HL-60 (cell line): ENCODE data around the gene SCUBE2.

Source experiments
- CTCF ChIP-seq: IDR thresholded peaks from one replicate; pipeline ENCODE4 v1.5.1; 2011; ENCODE audit warnings: low read length, control low read depth, inconsistent platforms; ENCODE audit not compliant: insufficient read depth
- POLR2AphosphoS5 ChIP-seq: IDR thresholded peaks from 2 replicates; pipeline ENCODE4 v1.6.1; 2012; ENCODE audit warnings: low read depth
- SPI1 ChIP-seq: IDR thresholded peaks from 2 replicates; pipeline ENCODE4 v1.6.1; 2012; ENCODE audit warnings: low read depth, mild to moderate bottlenecking, borderline replicate concordance
- TF ChIP-seq, protein P1 (sequence below): IDR thresholded peaks from 2 replicates; pipeline ENCODE4 v1.6.1; 2012; ENCODE audit warnings: low read depth; ENCODE audit not compliant: insufficient replicate concordance

DNA sequence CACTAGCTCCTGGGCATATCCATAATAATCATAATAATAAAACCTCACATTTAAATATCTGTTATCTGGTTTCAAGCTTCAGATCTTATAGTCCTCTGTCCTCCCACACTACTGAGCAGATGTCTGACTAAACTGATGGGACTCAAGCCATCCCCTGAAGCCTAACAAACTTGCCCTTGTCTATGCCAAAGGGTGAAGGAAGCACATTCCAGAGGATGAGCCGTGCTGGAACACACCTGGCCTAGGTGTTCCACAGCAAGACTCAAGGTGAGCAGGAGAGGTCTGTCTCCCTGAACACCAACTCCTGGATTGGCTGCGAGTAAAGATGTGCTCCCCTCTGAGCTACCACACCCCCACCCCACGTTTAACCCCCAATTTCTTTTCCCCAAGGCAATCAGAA is 14.7 kb downstream of the SCUBE2 start:
- TF ChIP-seq CTCF: no peak
- no peak for TF ChIP-seq POLR2AphosphoS5
- TF ChIP-seq, protein P1, sequence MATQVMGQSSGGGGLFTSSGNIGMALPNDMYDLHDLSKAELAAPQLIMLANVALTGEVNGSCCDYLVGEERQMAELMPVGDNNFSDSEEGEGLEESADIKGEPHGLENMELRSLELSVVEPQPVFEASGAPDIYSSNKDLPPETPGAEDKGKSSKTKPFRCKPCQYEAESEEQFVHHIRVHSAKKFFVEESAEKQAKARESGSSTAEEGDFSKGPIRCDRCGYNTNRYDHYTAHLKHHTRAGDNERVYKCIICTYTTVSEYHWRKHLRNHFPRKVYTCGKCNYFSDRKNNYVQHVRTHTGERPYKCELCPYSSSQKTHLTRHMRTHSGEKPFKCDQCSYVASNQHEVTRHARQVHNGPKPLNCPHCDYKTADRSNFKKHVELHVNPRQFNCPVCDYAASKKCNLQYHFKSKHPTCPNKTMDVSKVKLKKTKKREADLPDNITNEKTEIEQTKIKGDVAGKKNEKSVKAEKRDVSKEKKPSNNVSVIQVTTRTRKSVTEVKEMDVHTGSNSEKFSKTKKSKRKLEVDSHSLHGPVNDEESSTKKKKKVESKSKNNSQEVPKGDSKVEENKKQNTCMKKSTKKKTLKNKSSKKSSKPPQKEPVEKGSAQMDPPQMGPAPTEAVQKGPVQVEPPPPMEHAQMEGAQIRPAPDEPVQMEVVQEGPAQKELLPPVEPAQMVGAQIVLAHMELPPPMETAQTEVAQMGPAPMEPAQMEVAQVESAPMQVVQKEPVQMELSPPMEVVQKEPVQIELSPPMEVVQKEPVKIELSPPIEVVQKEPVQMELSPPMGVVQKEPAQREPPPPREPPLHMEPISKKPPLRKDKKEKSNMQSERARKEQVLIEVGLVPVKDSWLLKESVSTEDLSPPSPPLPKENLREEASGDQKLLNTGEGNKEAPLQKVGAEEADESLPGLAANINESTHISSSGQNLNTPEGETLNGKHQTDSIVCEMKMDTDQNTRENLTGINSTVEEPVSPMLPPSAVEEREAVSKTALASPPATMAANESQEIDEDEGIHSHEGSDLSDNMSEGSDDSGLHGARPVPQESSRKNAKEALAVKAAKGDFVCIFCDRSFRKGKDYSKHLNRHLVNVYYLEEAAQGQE: no peak
- TF ChIP-seq SPI1: no peak
